B cell (primary cell): Measurements from ENCODE around the gene EFCAB8. TPM values are rescaled to one million over a fixed set of nuclear protein-coding genes. Genes with fewer than 3 reads are reported as not detected.

Source experiments
- ATAC-seq: fragments of 200-7000 bp; cut with Tn5 transposase; one replicate; pipeline ENCODE4 v1.10.0; 2021; ENCODE audit warnings: low read depth, mild to moderate bottlenecking, moderate number of reproducible peaks, moderate library complexity
- CTCF ChIA-PET: fragments of 350-600 bp; sonication (Branson Sonifier 250); formaldehyde crosslinking; loops from one replicate; lab custom pipeline; 2021; ENCODE audit warnings: antibody characterized with exemption, inconsistent platforms; lab: Charles Lee
- POLR2A ChIA-PET: fragments of 350-600 bp; sonication (Branson Sonifier 250); formaldehyde crosslinking; loops from one replicate; lab custom pipeline; 2021; ENCODE audit warnings: antibody characterized with exemption; lab: Charles Lee
- DNase-seq: peaks from one replicate; pipeline ENCODE4 v3.0.0; 2013
- H2AFZ ChIP-seq: 2 replicates; pipeline ENCODE4 v1.6.1; 2012; ENCODE audit warnings: mild to moderate bottlenecking, low read depth, low read length; ENCODE audit not compliant: insufficient read depth, poor library complexity, severe bottlenecking
- H3K27ac ChIP-seq, 2 donors: 1 replicate in 1 of 2; 2 replicates in 1 of 2; pipeline ENCODE4 v1.5.1; 2012 to 2013; ENCODE audit warnings: low read length in 2 of 2, mild to moderate bottlenecking in 2 of 2, moderate library complexity in 1 of 2
- H3K27me3 ChIP-seq, 4 experiments: fragments of 200-600 bp in 1 of 4; sonication (generic) in 1 of 4; replicated peaks in 1 of 4; 1 replicate in 2 of 4; 2 replicates in 2 of 4; pipeline versions ENCODE4 v1.6.1 to v1.7.0; 2013 to 2016; ENCODE audit warnings: low read length in 3 of 4, mild to moderate bottlenecking in 2 of 4, mixed read lengths in 1 of 4, moderate library complexity in 1 of 4; ENCODE audit not compliant: insufficient read depth in 4 of 4, control insufficient read depth in 3 of 4; ENCODE audit errors: control extremely low read depth in 1 of 4
- H3K36me3 ChIP-seq, 2 experiments: replicated peaks in 1 of 2; 1 replicate in 1 of 2; 2 replicates in 1 of 2; pipeline versions ENCODE4 v1.6.1 to v1.7.1; 2013; ENCODE audit warnings: low read length in 1 of 2; ENCODE audit not compliant: insufficient read depth in 2 of 2, control insufficient read depth in 1 of 2; ENCODE audit errors: control extremely low read depth in 1 of 2, extremely low read depth in 1 of 2
- H3K4me1 ChIP-seq, 2 donors: fragments of 200-600 bp in 1 of 2; sonication (generic) in 1 of 2; 1 replicate in 1 of 2; 2 replicates in 1 of 2; pipeline versions ENCODE4 v1.5.1 to v1.6.1; 2013 to 2017; ENCODE audit warnings: low read length in 2 of 2; ENCODE audit not compliant: control insufficient read depth in 2 of 2, insufficient read depth in 2 of 2
- H3K4me2 ChIP-seq: replicated peaks from 2 replicates; pipeline ENCODE3; 2012; ENCODE audit warnings: mild to moderate bottlenecking, low read depth, low read length; ENCODE audit not compliant: poor library complexity, severe bottlenecking
- H3K4me3 ChIP-seq, 5 experiments: fragments of 200-600 bp in 1 of 5; sonication (generic) in 1 of 5; 1 replicate in 3 of 5; 2 replicates in 2 of 5; pipeline versions ENCODE4 v1.5.1 to v1.7.0; 2011 to 2016; ENCODE audit warnings: low read length in 4 of 5, mild to moderate bottlenecking in 4 of 5, low read depth in 2 of 5, control low read depth in 1 of 5, moderate library complexity in 1 of 5; ENCODE audit not compliant: insufficient read depth in 1 of 5; ENCODE audit errors: control extremely low read depth in 1 of 5, extremely low read depth in 1 of 5
- H3K79me2 ChIP-seq: fragments of 200-600 bp; sonication (generic); one replicate; pipeline ENCODE4 v1.6.0; 2016; ENCODE audit warnings: low read length; ENCODE audit not compliant: control insufficient read depth, insufficient read depth
- H3K9ac ChIP-seq: fragments of 200-600 bp; sonication (generic); 2 replicates; pipeline ENCODE4 v1.6.1; 2017; ENCODE audit warnings: mild to moderate bottlenecking, low read length, moderate library complexity
- H3K9me3 ChIP-seq, 3 donors: one replicate each; pipeline versions ENCODE4 v1.6.1 to v1.7.1; 2013; ENCODE audit warnings: low read length in 2 of 3; ENCODE audit not compliant: control insufficient read depth in 2 of 3, insufficient read depth in 1 of 3; ENCODE audit errors: control extremely low read depth in 1 of 3
- H4K20me1 ChIP-seq: 2 replicates; pipeline ENCODE4 v1.6.0; 2012; ENCODE audit warnings: mild to moderate bottlenecking, low read length; ENCODE audit not compliant: insufficient read depth, control insufficient read depth, poor library complexity, severe bottlenecking
- H3K27ac Mint-ChIP-seq: one replicate; pipeline ENCODE4 v1.8.0; 2021; ENCODE audit warnings: mixed read lengths
- H3K27me3 Mint-ChIP-seq: one replicate; pipeline ENCODE4 v1.8.0; 2021; ENCODE audit warnings: mixed read lengths
- H3K4me1 Mint-ChIP-seq: one replicate; pipeline ENCODE4 v1.8.0; 2021; ENCODE audit warnings: mixed read lengths
- H3K4me3 Mint-ChIP-seq: one replicate; pipeline ENCODE4 v1.8.0; 2021; ENCODE audit warnings: mixed read lengths
- H3K9me3 Mint-ChIP-seq: one replicate; pipeline ENCODE4 v1.8.0; 2022; ENCODE audit warnings: mixed read lengths; ENCODE audit not compliant: insufficient read depth
- EZH2 ChIP-seq: IDR thresholded peaks from 2 replicates; pipeline ENCODE4 v1.6.1; 2012; ENCODE audit warnings: borderline replicate concordance, low read depth, mild to moderate bottlenecking, moderate library complexity, low read length; ENCODE audit not compliant: insufficient read depth, poor library complexity, severe bottlenecking
- WGBS: methylation state at CpG from one replicate; pipeline ENCODE4 v1.1.5; 2013; ENCODE audit warnings: missing lambda C conversion rate; ENCODE audit not compliant: insufficient coverage; 5-methylcytosine and 5-hydroxymethylcytosine counted together
- intact Hi-C: fragments of 100-400 bp; cut with micrococcal nuclease; formaldehyde crosslinking; loops from one replicate; pipeline ENCODE4 v1.10.0; 2022
- polyA plus RNA-seq: library from polyadenylated mRNA; depleted of rRNA; stranded (reverse); fragments of >200 nt; gene quantifications from 2 replicates; pipeline ENCODE4 v1.2.3, GENCODE V29; 2012
- total RNA-seq, 2 donors: library from RNA; stranded (reverse); fragments of 120-200 nt in 1 of 2; gene quantifications; 1 replicate in 1 of 2; 2 replicates in 1 of 2; pipeline versions ENCODE4 v1.2.3 to v1.2.4, GENCODE V29; 2013 to 2022
- TF ChIP-seq, protein P1 (sequence below): fragments of 200-600 bp; IDR thresholded peaks from one replicate; pipeline ENCODE4 v1.8.0; 2022; ENCODE audit warnings: antibody characterized with exemption, mild to moderate bottlenecking

EFCAB8 gene
- total and polyA plus RNA-seq, 2 donors (not counting 1 experiment from before 2014, with no cell fraction given): 0.72 to 2.3 TPM

DNA sequence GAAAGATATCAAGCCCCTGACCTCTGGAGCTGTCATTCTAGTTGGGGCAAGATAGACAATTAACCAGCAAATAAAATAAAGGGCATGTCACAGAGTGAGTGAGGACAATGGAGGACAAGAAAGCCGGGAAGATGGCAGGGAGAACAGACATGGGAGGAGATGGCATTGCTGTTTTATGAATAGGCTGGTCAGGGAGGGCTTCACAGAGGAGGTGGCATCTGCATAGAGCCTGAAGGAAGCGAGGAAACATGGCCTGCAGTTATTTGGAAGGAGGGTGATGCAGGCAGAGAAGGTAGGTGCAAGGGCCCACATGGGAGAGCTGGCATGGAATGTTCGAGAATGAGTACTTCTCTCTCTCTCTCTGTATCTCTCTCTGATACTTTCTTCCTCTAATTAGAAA lies 63.7 kb downstream of the EFCAB8 start:
- ATAC-seq: no peak
- no peak overlapping the region for H3K9ac ChIP-seq
- ChIA-PET POLR2A (no interaction called here), CTCF (interaction anchor here (2.0 kb wide), 1 partner anchor 21 kb away, joined by 7 read pairs; no protein-coding TSS in a partner anchor)
- DNase-seq: no peak
- no peaks in the 10 kb centered on the region for H3K4me1 ChIP-seq
- Mint-ChIP-seq H3K4me1 (no peaks in the 10 kb centered on the region), H3K27me3 (no peaks in the 10 kb centered on the region), H3K27ac (no peak overlapping the region), H3K9me3 (no peaks in the 10 kb centered on the region), H3K4me3 (no peak overlapping the region)
- no peaks in the 10 kb centered on the region for H3K36me3 ChIP-seq
- H3K27me3 ChIP-seq: peaks cover 0 to 3% (median 0%) of the 10 kb centered on the region in 4 experiments
- no peaks in the 10 kb centered on the region for H4K20me1 ChIP-seq
- intact Hi-C loops: no loop called here
- H3K27ac ChIP-seq: no peak overlapping the region
- 58% methylated on average over 2 of the region's 3 CpGs for WGBS
- TF ChIP-seq EZH2: no peak
- TF ChIP-seq, protein P1, sequence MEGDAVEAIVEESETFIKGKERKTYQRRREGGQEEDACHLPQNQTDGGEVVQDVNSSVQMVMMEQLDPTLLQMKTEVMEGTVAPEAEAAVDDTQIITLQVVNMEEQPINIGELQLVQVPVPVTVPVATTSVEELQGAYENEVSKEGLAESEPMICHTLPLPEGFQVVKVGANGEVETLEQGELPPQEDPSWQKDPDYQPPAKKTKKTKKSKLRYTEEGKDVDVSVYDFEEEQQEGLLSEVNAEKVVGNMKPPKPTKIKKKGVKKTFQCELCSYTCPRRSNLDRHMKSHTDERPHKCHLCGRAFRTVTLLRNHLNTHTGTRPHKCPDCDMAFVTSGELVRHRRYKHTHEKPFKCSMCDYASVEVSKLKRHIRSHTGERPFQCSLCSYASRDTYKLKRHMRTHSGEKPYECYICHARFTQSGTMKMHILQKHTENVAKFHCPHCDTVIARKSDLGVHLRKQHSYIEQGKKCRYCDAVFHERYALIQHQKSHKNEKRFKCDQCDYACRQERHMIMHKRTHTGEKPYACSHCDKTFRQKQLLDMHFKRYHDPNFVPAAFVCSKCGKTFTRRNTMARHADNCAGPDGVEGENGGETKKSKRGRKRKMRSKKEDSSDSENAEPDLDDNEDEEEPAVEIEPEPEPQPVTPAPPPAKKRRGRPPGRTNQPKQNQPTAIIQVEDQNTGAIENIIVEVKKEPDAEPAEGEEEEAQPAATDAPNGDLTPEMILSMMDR: no peak
- no peak overlapping the region for H2AFZ ChIP-seq
- H3K9me3 ChIP-seq: no peaks in the 10 kb centered on the region
- H3K4me3 ChIP-seq: no peak overlapping the region
- no peaks in the 10 kb centered on the region for H3K79me2 ChIP-seq
- no peak overlapping the region for H3K4me2 ChIP-seq

DNA sequence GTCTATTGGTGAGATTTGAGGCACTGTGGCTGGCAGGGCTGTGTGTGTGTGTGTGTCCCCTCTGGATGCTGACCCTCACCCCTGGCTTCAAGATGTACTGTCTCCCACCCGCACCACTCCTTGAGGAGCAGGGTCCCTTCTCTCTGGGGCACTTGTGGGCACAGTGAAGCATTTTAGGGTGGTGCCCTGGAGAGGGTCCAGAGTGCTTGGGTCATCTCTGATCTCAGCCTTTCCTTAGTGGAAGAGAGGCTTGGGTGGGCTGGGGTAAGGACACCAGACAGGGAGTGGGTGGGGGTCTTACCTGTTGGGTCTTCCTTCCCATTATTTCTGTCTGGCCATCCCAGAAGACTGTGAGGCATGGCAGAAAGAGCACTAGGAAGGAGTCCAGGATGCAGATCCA lies 66.1 kb downstream of the EFCAB8 start:
- TF ChIP-seq EZH2: no peak
- TF ChIP-seq, protein P1: no peak
- no peaks in the 10 kb centered on the region for H3K79me2 ChIP-seq
- no peaks in the 10 kb centered on the region for H3K9me3 Mint-ChIP-seq
- H3K9me3 ChIP-seq: no peaks in the 10 kb centered on the region
- ChIA-PET POLR2A (no interaction called here), CTCF (no interaction called here)
- no CpG with 5 or more reads among the region's 1 CpG for WGBS
- no peaks in the 10 kb centered on the region for H3K4me1 Mint-ChIP-seq
- no peaks in the 10 kb centered on the region for H3K36me3 ChIP-seq
- no peaks in the 10 kb centered on the region for H4K20me1 ChIP-seq
- H2AFZ ChIP-seq: no peak overlapping the region
- H3K4me2 ChIP-seq: no peak overlapping the region
- no peak overlapping the region for H3K27ac ChIP-seq
- no peak for DNase-seq
- no peak overlapping the region for H3K27ac Mint-ChIP-seq
- no peak overlapping the region for H3K4me3 ChIP-seq
- peaks cover 3% of the 10 kb centered on the region for H3K27me3 Mint-ChIP-seq
- H3K27me3 ChIP-seq: no peaks in the 10 kb centered on the region
- intact Hi-C loops: no loop called here
- H3K4me3 Mint-ChIP-seq: no peak overlapping the region
- no peaks in the 10 kb centered on the region for H3K4me1 ChIP-seq
- ATAC-seq: no peak
- no peak overlapping the region for H3K9ac ChIP-seq
